PFSK-1 (cell line): Measurements from ENCODE around the gene GCH1.

Experiments
- FOXP2 ChIP-seq: optimal IDR thresholded peaks from 2 replicates; pipeline ENCODE3; 2011; ENCODE audit warnings: borderline replicate concordance, control low read depth, inconsistent platforms; ENCODE audit not compliant: insufficient read depth; ENCODE audit errors: extremely low read length, extremely low read depth
- POLR2AphosphoS5 ChIP-seq: IDR thresholded peaks from 2 replicates; pipeline ENCODE4 v1.6.1; 2012; ENCODE audit warnings: low read depth, mild to moderate bottlenecking, control low read depth, low read length, moderate library complexity
- REST ChIP-seq, 2 experiments: IDR thresholded peaks; 2 replicates each; pipeline versions ENCODE4 v1.6.1 to v1.8.0; 2011 to 2012; ENCODE audit warnings: low read depth in 2 of 2, low read length in 2 of 2, control low read depth in 1 of 2, inconsistent platforms in 1 of 2, mild to moderate bottlenecking in 1 of 2, moderate library complexity in 1 of 2; ENCODE audit not compliant: insufficient read depth in 1 of 2
- SIN3A ChIP-seq: IDR thresholded peaks from 2 replicates; pipeline ENCODE4 v1.6.1; 2012; ENCODE audit warnings: mild to moderate bottlenecking, low read length, moderate library complexity, borderline replicate concordance; ENCODE audit not compliant: insufficient read depth
- TAF1 ChIP-seq: IDR thresholded peaks from 2 replicates; pipeline ENCODE4 v1.6.1; 2012; ENCODE audit warnings: low read length, control low read depth, borderline replicate concordance; ENCODE audit not compliant: insufficient read depth

GRCh38 chr14:54895683-54896082 is 6.9 kb downstream of the GCH1 start:
- no peak for TF ChIP-seq POLR2AphosphoS5
- TF ChIP-seq TAF1: no peak
- TF ChIP-seq SIN3A: no peak
- no peak for TF ChIP-seq REST (IDR thresholded peaks at IDR 0.05; ENCODE audit: insufficient read depth in 1 of 2, low read depth in 2 of 2, low read length in 2 of 2)
- no peak for TF ChIP-seq FOXP2
